Measurements from ENCODE around the gene HAO2.
"Not testable (repeated sequence)": the region's sequence is repeated elsewhere in the genome, so short reads cannot be mapped to it uniquely, and the experiment has no call there.

HAO2 gene

DNA sequence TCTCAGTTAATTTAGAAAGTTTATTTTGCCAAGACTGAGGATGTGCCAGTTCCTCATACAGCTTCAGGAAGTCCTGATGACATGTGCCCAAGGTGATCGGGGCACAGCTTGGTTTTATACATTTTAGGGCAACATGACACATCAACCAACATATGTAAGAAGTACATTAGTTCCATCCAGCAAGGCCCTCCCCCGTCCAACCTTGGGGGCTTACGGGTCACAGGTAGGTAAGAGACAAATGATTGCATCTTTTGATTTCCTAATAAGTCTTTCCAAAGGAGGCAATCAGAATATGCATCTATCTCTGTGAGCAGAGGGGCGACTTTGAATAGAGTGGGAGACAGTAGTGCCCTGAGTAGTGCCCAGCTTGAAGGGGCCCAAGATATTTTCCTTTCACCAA is 19.6 kb upstream of the HAO2 start:
- H3K9me3 ChIP-seq (ENCODE audit: insufficient read depth, low read length, severe bottlenecking), result no peaks in the 10 kb centered on the region
- H3K4me2 ChIP-seq (ENCODE audit: insufficient read depth, low read length), result no peak overlapping the region
- H3K4me3 ChIP-seq (ENCODE audit: low read depth in 1 of 2, low read length in 2 of 2), result no peak overlapping the region
- H3K4me1 ChIP-seq (ENCODE audit: insufficient read depth, low read length), result no peaks in the 10 kb centered on the region
- TF ChIP-seq, protein P1, sequence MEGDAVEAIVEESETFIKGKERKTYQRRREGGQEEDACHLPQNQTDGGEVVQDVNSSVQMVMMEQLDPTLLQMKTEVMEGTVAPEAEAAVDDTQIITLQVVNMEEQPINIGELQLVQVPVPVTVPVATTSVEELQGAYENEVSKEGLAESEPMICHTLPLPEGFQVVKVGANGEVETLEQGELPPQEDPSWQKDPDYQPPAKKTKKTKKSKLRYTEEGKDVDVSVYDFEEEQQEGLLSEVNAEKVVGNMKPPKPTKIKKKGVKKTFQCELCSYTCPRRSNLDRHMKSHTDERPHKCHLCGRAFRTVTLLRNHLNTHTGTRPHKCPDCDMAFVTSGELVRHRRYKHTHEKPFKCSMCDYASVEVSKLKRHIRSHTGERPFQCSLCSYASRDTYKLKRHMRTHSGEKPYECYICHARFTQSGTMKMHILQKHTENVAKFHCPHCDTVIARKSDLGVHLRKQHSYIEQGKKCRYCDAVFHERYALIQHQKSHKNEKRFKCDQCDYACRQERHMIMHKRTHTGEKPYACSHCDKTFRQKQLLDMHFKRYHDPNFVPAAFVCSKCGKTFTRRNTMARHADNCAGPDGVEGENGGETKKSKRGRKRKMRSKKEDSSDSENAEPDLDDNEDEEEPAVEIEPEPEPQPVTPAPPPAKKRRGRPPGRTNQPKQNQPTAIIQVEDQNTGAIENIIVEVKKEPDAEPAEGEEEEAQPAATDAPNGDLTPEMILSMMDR (IDR thresholded peaks at IDR 0.05; ENCODE audit: borderline replicate concordance, extremely low read depth, low read length, poor library complexity, severe bottlenecking), result no peak
- no peak for TF ChIP-seq EZH2 (IDR thresholded peaks at IDR 0.05; ENCODE audit: borderline replicate concordance, low read depth, low read length, severe bottlenecking)
- H2AFZ ChIP-seq (ENCODE audit: low read depth, low read length), result no peak overlapping the region
- H3K36me3 ChIP-seq (ENCODE audit: insufficient read depth, low read length), result no peaks in the 10 kb centered on the region
- no peak overlapping the region for H3K9ac ChIP-seq (ENCODE audit: low read depth, low read length)
- no peaks in the 10 kb centered on the region for H3K79me2 ChIP-seq (ENCODE audit: insufficient read depth, low read length)
- no peak for DNase-seq
- ATAC-seq (ENCODE audit: insufficient read depth, low read depth), result no peak
- no peak overlapping the region for H3K27ac ChIP-seq (ENCODE audit: low read length)
- no peaks in the 10 kb centered on the region for H3K27me3 ChIP-seq (ENCODE audit: insufficient read depth, low read length, poor library complexity)
- H4K20me1 ChIP-seq (ENCODE audit: insufficient read depth, low read length), result no peaks in the 10 kb centered on the region

DNA sequence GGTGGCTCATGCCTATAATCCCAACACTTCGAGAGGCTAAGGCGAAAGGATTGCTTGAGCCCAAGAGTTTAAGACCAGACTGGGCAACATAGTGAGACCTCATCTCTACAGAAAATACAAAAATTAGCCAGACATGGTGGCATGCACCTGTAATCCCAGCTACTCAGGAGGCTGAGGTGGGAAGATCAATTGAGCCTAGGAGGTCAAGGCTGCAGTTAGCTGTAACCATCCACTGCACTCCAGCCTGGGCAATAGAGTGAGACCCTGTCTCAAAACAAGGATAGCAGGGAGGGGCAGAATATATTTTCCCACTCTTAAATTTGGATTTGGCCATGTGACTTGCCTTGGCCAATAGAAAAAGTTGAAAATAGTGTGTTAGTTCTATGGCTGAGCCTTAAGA is 17.7 kb upstream of the HAO2 start:
- not testable (repeated sequence) for H3K27ac ChIP-seq (ENCODE audit: low read length); ATAC-seq (ENCODE audit: insufficient read depth, low read depth); H3K36me3 ChIP-seq (ENCODE audit: insufficient read depth, low read length); H3K4me2 ChIP-seq (ENCODE audit: insufficient read depth, low read length); H3K9me3 ChIP-seq (ENCODE audit: insufficient read depth, low read length, severe bottlenecking); H2AFZ ChIP-seq (ENCODE audit: low read depth, low read length); H4K20me1 ChIP-seq (ENCODE audit: insufficient read depth, low read length); H3K27me3 ChIP-seq (ENCODE audit: insufficient read depth, low read length, poor library complexity); H3K9ac ChIP-seq (ENCODE audit: low read depth, low read length); H3K79me2 ChIP-seq (ENCODE audit: insufficient read depth, low read length); DNase-seq; H3K4me1 ChIP-seq (ENCODE audit: insufficient read depth, low read length); H3K4me3 ChIP-seq (ENCODE audit: low read depth in 1 of 2, low read length in 2 of 2)

DNA sequence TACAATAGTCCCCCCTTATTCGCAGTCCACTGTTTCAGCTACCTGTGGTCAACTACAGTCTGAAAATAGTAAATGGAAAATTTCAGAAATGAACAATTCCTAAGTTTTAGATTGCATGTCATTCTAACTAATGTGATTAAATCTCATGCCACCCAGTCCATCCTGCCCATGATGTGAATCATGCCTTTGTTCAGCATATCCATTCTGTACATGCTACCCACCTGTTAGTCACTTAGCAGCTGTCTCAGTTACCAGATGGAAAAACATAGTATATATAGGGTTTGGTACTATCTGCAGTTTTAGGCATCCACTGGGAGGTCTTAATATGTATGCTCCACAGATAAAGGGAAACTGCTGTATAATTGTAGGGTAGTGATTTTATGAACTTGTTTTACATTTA is 16.6 kb upstream of the HAO2 start:
- Histone ChIP-seq H2AFZ (ENCODE audit: low read depth, low read length) (no peak overlapping the region), H3K27ac (ENCODE audit: low read length) (no peak overlapping the region), H3K4me2 (ENCODE audit: insufficient read depth, low read length) (no peak overlapping the region), H3K79me2 (ENCODE audit: insufficient read depth, low read length) (no peaks in the 10 kb centered on the region), H3K36me3 (ENCODE audit: insufficient read depth, low read length) (no peaks in the 10 kb centered on the region), H3K4me1 (ENCODE audit: insufficient read depth, low read length) (no peaks in the 10 kb centered on the region), H3K9me3 (ENCODE audit: insufficient read depth, low read length, severe bottlenecking) (no peaks in the 10 kb centered on the region), H4K20me1 (ENCODE audit: insufficient read depth, low read length) (no peaks in the 10 kb centered on the region), H3K4me3 (ENCODE audit: low read depth in 1 of 2, low read length in 2 of 2) (no peak overlapping the region), H3K9ac (ENCODE audit: low read depth, low read length) (no peak overlapping the region), H3K27me3 (ENCODE audit: insufficient read depth, low read length, poor library complexity) (no peaks in the 10 kb centered on the region)
- ATAC-seq (ENCODE audit: insufficient read depth, low read depth) (no peak), DNase-seq (no peak)
- TF ChIP-seq EZH2 (IDR thresholded peaks at IDR 0.05; ENCODE audit: borderline replicate concordance, low read depth, low read length, severe bottlenecking), result no peak

DNA sequence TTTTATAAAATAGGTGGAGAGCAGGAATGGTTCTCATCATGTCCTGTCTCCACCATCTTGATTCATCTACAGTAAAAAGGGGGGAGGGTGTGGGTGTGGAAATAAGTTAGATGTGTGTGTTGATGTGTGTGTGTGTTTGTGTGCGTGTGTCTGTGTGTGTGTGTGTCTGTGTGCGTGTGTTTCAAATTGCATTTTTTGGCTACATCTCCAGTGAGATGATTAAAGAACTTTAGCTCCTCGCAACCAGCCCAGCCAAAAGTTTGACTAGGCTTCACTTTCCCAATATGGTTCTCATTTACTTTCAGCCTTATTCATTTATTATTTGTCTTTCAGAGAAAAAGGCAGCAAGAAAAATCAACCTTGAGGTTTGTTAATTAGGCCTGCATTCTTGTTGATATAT is 14.7 kb upstream of the HAO2 start:
- no peaks in the 10 kb centered on the region for H3K36me3 ChIP-seq (ENCODE audit: insufficient read depth, low read length)
- no peaks in the 10 kb centered on the region for H3K79me2 ChIP-seq (ENCODE audit: insufficient read depth, low read length)
- H3K9me3 ChIP-seq (ENCODE audit: insufficient read depth, low read length, severe bottlenecking), result no peaks in the 10 kb centered on the region
- no peak overlapping the region for H3K9ac ChIP-seq (ENCODE audit: low read depth, low read length)
- no peak overlapping the region for H2AFZ ChIP-seq (ENCODE audit: low read depth, low read length)
- no peaks in the 10 kb centered on the region for H4K20me1 ChIP-seq (ENCODE audit: insufficient read depth, low read length)
- no peak overlapping the region for H3K4me3 ChIP-seq (ENCODE audit: low read depth in 1 of 2, low read length in 2 of 2)
- ATAC-seq (ENCODE audit: insufficient read depth, low read depth) (no peak), DNase-seq (no peak)
- TF ChIP-seq, protein P1 (IDR thresholded peaks at IDR 0.05; ENCODE audit: borderline replicate concordance, extremely low read depth, low read length, poor library complexity, severe bottlenecking), result no peak
- TF ChIP-seq EZH2 (IDR thresholded peaks at IDR 0.05; ENCODE audit: borderline replicate concordance, low read depth, low read length, severe bottlenecking), result no peak
- no peaks in the 10 kb centered on the region for H3K4me1 ChIP-seq (ENCODE audit: insufficient read depth, low read length)
- no peak overlapping the region for H3K27ac ChIP-seq (ENCODE audit: low read length)
- no peak overlapping the region for H3K4me2 ChIP-seq (ENCODE audit: insufficient read depth, low read length)
- no peaks in the 10 kb centered on the region for H3K27me3 ChIP-seq (ENCODE audit: insufficient read depth, low read length, poor library complexity)
